Measurements from ENCODE around the gene DHRS12.
A peak's percentile ranks its signal among the peaks of the same experiment; 100 is the strongest.
"Not testable (repeated sequence)": the region's sequence is repeated elsewhere in the genome, so short reads cannot be mapped to it uniquely, and the experiment has no call there.

Gene DHRS12

GRCh38 chr13:51826606-51827005 is 22.6 kb upstream of the DHRS12 start:
- no peak for DNase-seq

GRCh38 chr13:51825681-51826254 is 21.8 kb upstream of the DHRS12 start:
- DNase-seq, result no peak

GRCh38 chr13:51825165-51825592 is 21.2 kb upstream of the DHRS12 start:
- no peak for DNase-seq

GRCh38 chr13:51824712-51825111 is 20.7 kb upstream of the DHRS12 start:
- not testable (repeated sequence) for DNase-seq

GRCh38 chr13:51823863-51824262 is 19.9 kb upstream of the DHRS12 start:
- DNase-seq, result no peak

GRCh38 chr13:51823359-51823758 is 19.4 kb upstream of the DHRS12 start:
- no peak for DNase-seq

- DNase-seq, result no peak
These were observed 18.3 kb upstream of the DHRS12 start for GRCh38 chr13:51822106-51822815.

- no peak for DNase-seq
These were observed 17.6 kb upstream of the DHRS12 start for GRCh38 chr13:51821606-51822005.

GRCh38 chr13:51820016-51820597 is 16.1 kb upstream of the DHRS12 start:
- DNase-seq, result no peak

- DNase-seq, result no peak
These were observed 15.6 kb upstream of the DHRS12 start for GRCh38 chr13:51819544-51819943.

GRCh38 chr13:51818781-51819511 is 15.0 kb upstream of the DHRS12 start:
- DNase-seq, result peak; percentile 43

GRCh38 chr13:51818276-51818675 is 14.3 kb upstream of the DHRS12 start:
- no peak for DNase-seq

- no peak for DNase-seq
These were observed 13.8 kb upstream of the DHRS12 start for GRCh38 chr13:51817717-51818116.

GRCh38 chr13:51816604-51817249 is 12.8 kb upstream of the DHRS12 start:
- no peak for DNase-seq

- no peak for DNase-seq
These were observed 11.9 kb upstream of the DHRS12 start for GRCh38 chr13:51815848-51816247.

GRCh38 chr13:51814825-51815650 is 11.1 kb upstream of the DHRS12 start:
- DNase-seq, result peak; percentile 77

- DNase-seq, result no peak
These were observed 10.1 kb upstream of the DHRS12 start for GRCh38 chr13:51814071-51814470.

- no peak for DNase-seq
These were observed 8.0 kb upstream of the DHRS12 start for GRCh38 chr13:51811920-51812451.

GRCh38 chr13:51811046-51811445 is 7.1 kb upstream of the DHRS12 start:
- DNase-seq, result no peak

GRCh38 chr13:51808811-51809210 is 4.8 kb upstream of the DHRS12 start:
- DNase-seq, result no peak

- DNase-seq, result no peak
These were observed 3.1 kb upstream of the DHRS12 start for GRCh38 chr13:51807041-51807440.

- DNase-seq, result no peak
These were observed 2.6 kb upstream of the DHRS12 start for GRCh38 chr13:51806566-51806965.

All from activated CD8-positive, alpha-beta memory T cell treated with anti-CD3 and anti-CD28 coated beads, Interleukin-2, amount 50 U/mL, for 4 hours (primary cell).